Calu3 (cell line): ENCODE measurements around the gene SLC6A17. TPM values are rescaled to one million over a fixed set of nuclear protein-coding genes. Genes with fewer than 3 reads are reported as not detected.

Experiments used
- BruUV-seq: library from RNA; stranded (reverse); fragments of 400-500 nt; replicated peaks from 2 replicates; lab custom pipeline; 2021; lab: Mats Ljungman, UMichigan
- CTCF ChIA-PET: fragments of 300-600 bp; sonication (Branson Sonifier 250); formaldehyde crosslinking; loops from one replicate; lab custom pipeline; 2022; ENCODE audit warnings: antibody characterized with exemption; lab: Charles Lee
- DNase-seq: peaks from one replicate; pipeline ENCODE4 v3.0.0; 2022
- H3K27ac Mint-ChIP-seq: one replicate; pipeline ENCODE4 v1.8.0; 2022; ENCODE audit warnings: mixed read lengths; ENCODE audit not compliant: unreplicated experiment
- H3K27me3 Mint-ChIP-seq: one replicate; pipeline ENCODE4 v1.8.0; 2022; ENCODE audit warnings: mixed read lengths; ENCODE audit not compliant: unreplicated experiment
- H3K36me3 Mint-ChIP-seq: one replicate; pipeline ENCODE4 v1.8.0; 2022; ENCODE audit warnings: mild to moderate bottlenecking, moderate library complexity, mixed read lengths; ENCODE audit not compliant: insufficient read depth, unreplicated experiment
- H3K4me1 Mint-ChIP-seq: one replicate; pipeline ENCODE4 v1.8.0; 2022; ENCODE audit warnings: mild to moderate bottlenecking, low read depth, mixed read lengths; ENCODE audit not compliant: unreplicated experiment
- H3K4me3 Mint-ChIP-seq: one replicate; pipeline ENCODE4 v1.8.0; 2022; ENCODE audit warnings: mild to moderate bottlenecking, low read depth, moderate library complexity, mixed read lengths; ENCODE audit not compliant: unreplicated experiment
- H3K9me3 Mint-ChIP-seq: one replicate; pipeline ENCODE4 v1.8.0; 2022; ENCODE audit warnings: low read depth, mixed read lengths; ENCODE audit not compliant: unreplicated experiment
- CTCF ChIP-seq: fragments of 200-600 bp; IDR thresholded peaks from one replicate; pipeline ENCODE4 v1.8.0; 2022; ENCODE audit warnings: antibody characterized with exemption; ENCODE audit not compliant: unreplicated experiment
- intact Hi-C: fragments of 100-400 bp; cut with micrococcal nuclease; formaldehyde crosslinking; loops from one replicate; pipeline ENCODE4 v1.10.0; 2022; ENCODE audit not compliant: unreplicated experiment
- total RNA-seq: library from RNA; stranded (reverse); gene quantifications from 2 replicates; pipeline ENCODE4 v1.2.3, GENCODE V29; 2022

SLC6A17 gene
- total RNA-seq, 1 experiment from 2014 or later = 0.24 TPM

- Mint-ChIP-seq H3K4me3 (no peak overlapping the region), H3K27me3 (no peaks in the 10 kb centered on the region), H3K4me1 (peaks cover 14% of the 10 kb centered on the region), H3K27ac (no peak overlapping the region), H3K9me3 (no peaks in the 10 kb centered on the region), H3K36me3 (peaks cover 5% of the 10 kb centered on the region)
- no peak for DNase-seq
- BruUV-seq = no TSS peak
- TF ChIP-seq CTCF = no peak
- intact Hi-C loops = no loop called here
- CTCF ChIA-PET = no interaction called here
These were observed 74.1 kb downstream of the SLC6A17 start for GRCh38 chr1:110224240-110224995.

GRCh38 chr1:110225212-110225611 is 74.9 kb downstream of the SLC6A17 start:
- H3K27me3 Mint-ChIP-seq = no peaks in the 10 kb centered on the region
- intact Hi-C loops = no loop called here
- H3K4me1 Mint-ChIP-seq = peaks cover 6% of the 10 kb centered on the region
- no TSS peak for BruUV-seq
- no peak overlapping the region for H3K4me3 Mint-ChIP-seq
- CTCF ChIA-PET = no interaction called here
- no peak for DNase-seq
- H3K9me3 Mint-ChIP-seq = no peaks in the 10 kb centered on the region
- no peak for TF ChIP-seq CTCF
- H3K27ac Mint-ChIP-seq = no peak overlapping the region
- peaks cover 7% of the 10 kb centered on the region for H3K36me3 Mint-ChIP-seq

GRCh38 chr1:110225756-110226404 is 75.6 kb downstream of the SLC6A17 start:
- no peak for TF ChIP-seq CTCF
- H3K4me1 Mint-ChIP-seq = no peaks in the 10 kb centered on the region
- CTCF ChIA-PET = no interaction called here

GRCh38 chr1:110227774-110228173 is 77.5 kb downstream of the SLC6A17 start:
- no peak for TF ChIP-seq CTCF
- peaks cover 7% of the 10 kb centered on the region for H3K36me3 Mint-ChIP-seq
- H3K4me1 Mint-ChIP-seq = peaks cover 5% of the 10 kb centered on the region
- no TSS peak for BruUV-seq
- no peaks in the 10 kb centered on the region for H3K9me3 Mint-ChIP-seq
- H3K4me3 Mint-ChIP-seq = no peak overlapping the region
- CTCF ChIA-PET = no interaction called here
- no peak overlapping the region for H3K27ac Mint-ChIP-seq
- no peak for DNase-seq
- intact Hi-C loops = no loop called here
- no peaks in the 10 kb centered on the region for H3K27me3 Mint-ChIP-seq

More at GRCh38 chr1:110225756-110226404, 75.6 kb downstream of the SLC6A17 start:
- no peak for DNase-seq
- peaks cover 7% of the 10 kb centered on the region for H3K36me3 Mint-ChIP-seq
- no peak overlapping the region for H3K4me3 Mint-ChIP-seq
- BruUV-seq = no TSS peak
- no peaks in the 10 kb centered on the region for H3K27me3 Mint-ChIP-seq
- no peaks in the 10 kb centered on the region for H3K9me3 Mint-ChIP-seq
- intact Hi-C loops = no loop called here
- H3K27ac Mint-ChIP-seq = no peak overlapping the region
